ENCODE results near the gene PLCL1. TPM values are rescaled to one million over a fixed set of nuclear protein-coding genes. Genes with fewer than 3 reads are reported as not detected.

The PLCL1 gene
- total and polyA plus RNA-seq, 2 experiments from 2014 or later: 0.80 to 2.3 TPM

GRCh38 chr2:197885587-197885986 lies 81.2 kb downstream of the PLCL1 start:
- 79 to 80% methylated on average over 4 of the region's 4 CpGs for WGBS, 2 experiments (ENCODE audit: low coverage in 1 of 2, low lambda C conversion rate in 2 of 2, missing lambda C conversion rate in 2 of 2)
- no peaks in the 10 kb centered on the region for H4K20me1 ChIP-seq (ENCODE audit: insufficient read depth)
- peaks cover 32% of the 10 kb centered on the region for H3K4me1 ChIP-seq (ENCODE audit: insufficient read depth)
- TF ChIP-seq EZH2 (IDR thresholded peaks at IDR 0.05; ENCODE audit: insufficient read depth, poor library complexity, severe bottlenecking) (no peak), EZH2phosphoT487 (IDR thresholded peaks at IDR 0.05; ENCODE audit: insufficient read depth, low read depth) (no peak)
- no peak overlapping the region for H3K4me3 ChIP-seq
- no peaks in the 10 kb centered on the region for H3K36me3 ChIP-seq (ENCODE audit: low read depth)
- H3K27me3 ChIP-seq (replicated peaks; ENCODE audit: insufficient read depth): no peaks in the 10 kb centered on the region
- H3K4me2 ChIP-seq (ENCODE audit: unreplicated experiment): no peak overlapping the region
- no peak for DNase-seq
- in situ Hi-C loops (cut with MboI): no loop called here
- no peaks in the 10 kb centered on the region for H3K79me2 ChIP-seq (ENCODE audit: insufficient read depth)
- H3K27ac ChIP-seq: no peak overlapping the region
- H3K9ac ChIP-seq: no peak overlapping the region
- no peaks in the 10 kb centered on the region for H3K9me2 ChIP-seq (ENCODE audit: insufficient read depth)
- H2AFZ ChIP-seq: no peak overlapping the region
- no peaks in the 10 kb centered on the region for H3K9me3 ChIP-seq (ENCODE audit: low read depth)
- H3F3A ChIP-seq (ENCODE audit: insufficient read depth): peaks cover 18% of the 10 kb centered on the region; the same call in 1 of the 2 replicates

GRCh38 chr2:197888321-197888720 lies 83.9 kb downstream of the PLCL1 start:
- H3F3A ChIP-seq (ENCODE audit: insufficient read depth): peaks cover 16% of the 10 kb centered on the region; the same call in 1 of the 2 replicates
- H4K20me1 ChIP-seq (ENCODE audit: insufficient read depth): no peaks in the 10 kb centered on the region
- H3K9ac ChIP-seq: no peak overlapping the region
- no peaks in the 10 kb centered on the region for H3K27me3 ChIP-seq (replicated peaks; ENCODE audit: insufficient read depth)
- H3K79me2 ChIP-seq (ENCODE audit: insufficient read depth): no peaks in the 10 kb centered on the region
- DNase-seq: no peak
- H3K9me2 ChIP-seq (ENCODE audit: insufficient read depth): no peaks in the 10 kb centered on the region
- in situ Hi-C loops (cut with MboI): no loop called here
- no peaks in the 10 kb centered on the region for H3K9me3 ChIP-seq (ENCODE audit: low read depth)
- no peak overlapping the region for H3K27ac ChIP-seq
- no peaks in the 10 kb centered on the region for H3K36me3 ChIP-seq (ENCODE audit: low read depth)
- TF ChIP-seq EZH2 (IDR thresholded peaks at IDR 0.05; ENCODE audit: insufficient read depth, poor library complexity, severe bottlenecking) (no peak), EZH2phosphoT487 (IDR thresholded peaks at IDR 0.05; ENCODE audit: insufficient read depth, low read depth) (no peak)
- peak overlapping the region; percentile 68 for H3K4me2 ChIP-seq (ENCODE audit: unreplicated experiment)
- H3K4me1 ChIP-seq (ENCODE audit: insufficient read depth): peaks cover 25% of the 10 kb centered on the region
- 96 to 100% methylated on average over 1 of the region's 1 CpG for WGBS, 2 experiments (ENCODE audit: low coverage in 1 of 2, low lambda C conversion rate in 2 of 2, missing lambda C conversion rate in 2 of 2)
- H2AFZ ChIP-seq: no peak overlapping the region
- H3K4me3 ChIP-seq: no peak overlapping the region

- no peaks in the 10 kb centered on the region for H3K27me3 ChIP-seq (replicated peaks; ENCODE audit: insufficient read depth)
- no peaks in the 10 kb centered on the region for H3K9me2 ChIP-seq (ENCODE audit: insufficient read depth)
- peaks cover 9% of the 10 kb centered on the region; the same call in 1 of the 2 replicates for H3F3A ChIP-seq (ENCODE audit: insufficient read depth)
- no peaks in the 10 kb centered on the region for H3K79me2 ChIP-seq (ENCODE audit: insufficient read depth)
- H2AFZ ChIP-seq: peak overlapping the region; percentile 13; the same call in 1 of the 2 replicates
- H3K9ac ChIP-seq: no peak overlapping the region
- H3K9me3 ChIP-seq (ENCODE audit: low read depth): no peaks in the 10 kb centered on the region
- DNase-seq: peak; percentile 90
- H3K27ac ChIP-seq: peak overlapping the region; percentile 47; the same call in 1 of the 2 replicates
- in situ Hi-C loops (cut with MboI): no loop called here
- peak overlapping the region; percentile 68 for H3K4me2 ChIP-seq (ENCODE audit: unreplicated experiment)
- peaks cover 18% of the 10 kb centered on the region for H3K4me1 ChIP-seq (ENCODE audit: insufficient read depth)
- no peaks in the 10 kb centered on the region for H3K36me3 ChIP-seq (ENCODE audit: low read depth)
- TF ChIP-seq EZH2 (IDR thresholded peaks at IDR 0.05; ENCODE audit: insufficient read depth, poor library complexity, severe bottlenecking) (no peak), EZH2phosphoT487 (IDR thresholded peaks at IDR 0.05; ENCODE audit: insufficient read depth, low read depth) (no peak)
- no peaks in the 10 kb centered on the region for H4K20me1 ChIP-seq (ENCODE audit: insufficient read depth)
- H3K4me3 ChIP-seq: 0 out of 2 replicates have a peak overlapping the region, but pooled peaks have one; percentile 20
- WGBS, 2 experiments (ENCODE audit: low coverage in 1 of 2, low lambda C conversion rate in 2 of 2, missing lambda C conversion rate in 2 of 2): 0 to 2% methylated on average over 2 of the region's 2 CpGs
These were observed 84.6 kb downstream of the PLCL1 start for GRCh38 chr2:197889041-197889440.

- no peak overlapping the region for H3K4me3 ChIP-seq
- in situ Hi-C loops (cut with MboI): no loop called here
- no peaks in the 10 kb centered on the region for H3K79me2 ChIP-seq (ENCODE audit: insufficient read depth)
- WGBS, 2 experiments (ENCODE audit: low coverage in 1 of 2, low lambda C conversion rate in 2 of 2, missing lambda C conversion rate in 2 of 2): 26 to 60% methylated on average over 1 of the region's 1 CpG
- H4K20me1 ChIP-seq (ENCODE audit: insufficient read depth): no peaks in the 10 kb centered on the region
- H3K36me3 ChIP-seq (ENCODE audit: low read depth): no peaks in the 10 kb centered on the region
- H3F3A ChIP-seq (ENCODE audit: insufficient read depth): peaks cover 7% of the 10 kb centered on the region; the same call in 1 of the 2 replicates
- H3K9ac ChIP-seq: no peak overlapping the region
- H3K9me3 ChIP-seq (ENCODE audit: low read depth): no peaks in the 10 kb centered on the region
- H3K27ac ChIP-seq: no peak overlapping the region
- H2AFZ ChIP-seq: no peak overlapping the region
- no peak overlapping the region for H3K4me2 ChIP-seq (ENCODE audit: unreplicated experiment)
- no peaks in the 10 kb centered on the region for H3K27me3 ChIP-seq (replicated peaks; ENCODE audit: insufficient read depth)
- TF ChIP-seq EZH2phosphoT487 (IDR thresholded peaks at IDR 0.05; ENCODE audit: insufficient read depth, low read depth) (no peak), EZH2 (IDR thresholded peaks at IDR 0.05; ENCODE audit: insufficient read depth, poor library complexity, severe bottlenecking) (no peak)
- H3K9me2 ChIP-seq (ENCODE audit: insufficient read depth): no peaks in the 10 kb centered on the region
- H3K4me1 ChIP-seq (ENCODE audit: insufficient read depth): peaks cover 16% of the 10 kb centered on the region
- no peak for DNase-seq
These were observed 85.8 kb downstream of the PLCL1 start for GRCh38 chr2:197890168-197890567.

All from GM23248 (cell line).